Measurements from ENCODE around the gene OSBPL5. TPM values are rescaled to one million over a fixed set of nuclear protein-coding genes. Genes with fewer than 3 reads are reported as not detected.

OSBPL5 gene
- total RNA-seq, 4 donors from 2014 or later, result 37.3 to 211 (median 105) TPM

DNA sequence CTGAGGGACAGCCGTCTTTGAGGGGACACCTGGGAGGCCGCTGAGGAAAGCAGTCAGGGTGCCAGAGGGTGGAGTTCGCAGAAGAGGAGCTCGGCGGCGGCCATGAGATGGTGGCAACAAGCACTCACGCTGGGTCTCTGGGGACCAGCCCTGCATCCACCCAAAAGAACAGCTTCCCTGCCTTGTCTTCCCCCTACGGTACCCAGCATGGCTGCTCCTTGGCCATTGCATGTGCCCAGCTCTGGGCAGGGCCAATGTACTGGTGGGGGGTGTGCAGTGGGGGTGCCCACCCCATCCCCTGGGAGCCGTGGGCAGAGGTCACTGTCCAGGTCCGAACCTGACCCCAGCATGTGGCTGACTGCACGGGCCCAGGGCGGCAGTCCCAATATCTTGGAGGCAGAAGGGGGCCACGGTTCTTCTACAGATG is 42.3 kb downstream of the OSBPL5 start:
- H3K4me1 ChIP-seq, result peaks cover 19 to 47% (median 32%) of the 10 kb centered on the region in 4 donors
- peak overlapping the region; percentile 58 to 80 (median 76) for H3K27ac ChIP-seq
- peaks cover 0 to 3% (median 0%) of the 10 kb centered on the region in 4 donors for H3K36me3 ChIP-seq
- in situ Hi-C loops (cut with MboI; ENCODE audit: low pct_ligation_motif_present in 1 of 4, low pct_unique_long_range_greater_than_20kb in 1 of 4, low sequenced_read_pairs in 3 of 4), result loop anchor here in 1 of 4 donors (25.0 kb wide), 1 partner anchor 90 kb away; the partner anchor contains the start of gene MRGPRG
- no peak for DNase-seq
- TF ChIP-seq EP300 (IDR thresholded peaks at IDR 0.05; ENCODE audit: low read depth) (no peak), POLR2A (IDR thresholded peaks at IDR 0.05) (no peak), POLR2AphosphoS5 (IDR thresholded peaks at IDR 0.05) (no peak)
- TF ChIP-seq, protein P1, sequence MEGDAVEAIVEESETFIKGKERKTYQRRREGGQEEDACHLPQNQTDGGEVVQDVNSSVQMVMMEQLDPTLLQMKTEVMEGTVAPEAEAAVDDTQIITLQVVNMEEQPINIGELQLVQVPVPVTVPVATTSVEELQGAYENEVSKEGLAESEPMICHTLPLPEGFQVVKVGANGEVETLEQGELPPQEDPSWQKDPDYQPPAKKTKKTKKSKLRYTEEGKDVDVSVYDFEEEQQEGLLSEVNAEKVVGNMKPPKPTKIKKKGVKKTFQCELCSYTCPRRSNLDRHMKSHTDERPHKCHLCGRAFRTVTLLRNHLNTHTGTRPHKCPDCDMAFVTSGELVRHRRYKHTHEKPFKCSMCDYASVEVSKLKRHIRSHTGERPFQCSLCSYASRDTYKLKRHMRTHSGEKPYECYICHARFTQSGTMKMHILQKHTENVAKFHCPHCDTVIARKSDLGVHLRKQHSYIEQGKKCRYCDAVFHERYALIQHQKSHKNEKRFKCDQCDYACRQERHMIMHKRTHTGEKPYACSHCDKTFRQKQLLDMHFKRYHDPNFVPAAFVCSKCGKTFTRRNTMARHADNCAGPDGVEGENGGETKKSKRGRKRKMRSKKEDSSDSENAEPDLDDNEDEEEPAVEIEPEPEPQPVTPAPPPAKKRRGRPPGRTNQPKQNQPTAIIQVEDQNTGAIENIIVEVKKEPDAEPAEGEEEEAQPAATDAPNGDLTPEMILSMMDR (IDR thresholded peaks at IDR 0.05), result no peak
- no peaks in the 10 kb centered on the region for H3K27me3 ChIP-seq
- 92% methylated on average over 13 of the region's 13 CpGs; no CpG with 5 or more reads in 1 of the 2 donors for WGBS, 2 donors (ENCODE audit: low coverage in 1 of 2)
- H3K9me3 ChIP-seq, result no peaks in the 10 kb centered on the region
- intact Hi-C loops (cut with DNase I; ENCODE audit: low total_unique reads), result no loop called here
- H3K4me3 ChIP-seq, result no peak overlapping the region

DNA sequence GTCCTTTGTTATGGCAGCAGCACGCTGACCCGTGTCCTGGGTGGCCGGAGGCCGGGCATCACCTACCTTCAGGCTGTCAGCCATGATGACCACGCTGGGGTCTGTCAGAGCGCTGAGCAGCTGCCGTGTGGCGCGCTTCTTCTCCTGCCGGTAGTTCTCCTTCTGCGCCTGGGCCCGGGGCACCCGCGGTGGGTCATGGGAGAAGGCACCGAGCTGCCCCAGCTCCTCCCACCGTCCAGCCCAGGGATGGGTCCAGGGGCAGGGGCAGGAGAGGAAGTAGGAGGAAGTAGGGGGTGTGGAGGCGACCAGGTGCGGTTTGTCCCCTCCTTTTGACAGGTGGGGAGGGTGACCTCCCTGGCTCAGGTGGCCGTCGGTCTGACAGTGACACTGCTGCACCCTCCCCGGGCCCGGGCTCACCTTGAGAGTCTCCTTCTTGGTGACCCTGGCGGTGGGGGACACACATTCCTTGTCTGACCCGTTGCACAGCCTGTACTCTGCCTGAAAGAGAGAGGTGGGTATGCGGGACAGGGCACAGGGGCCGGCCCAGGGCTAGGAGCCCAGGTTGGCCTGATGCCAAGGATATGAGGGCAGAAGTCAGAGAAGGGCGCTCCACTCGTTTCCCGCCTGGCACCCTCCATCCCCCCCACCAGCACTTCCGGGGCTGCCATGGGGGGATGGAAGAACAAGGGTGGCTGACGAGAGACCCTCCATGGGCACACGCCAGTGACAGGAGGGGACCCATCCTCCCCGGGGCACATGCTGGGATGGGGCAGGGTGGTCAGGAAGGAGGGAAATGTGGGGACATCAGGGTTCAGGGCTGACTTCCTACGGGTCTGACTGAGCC is 43.0 kb downstream of the OSBPL5 start:
- Histone ChIP-seq H3K27me3 (no peaks in the 10 kb centered on the region), H3K9me3 (no peaks in the 10 kb centered on the region), H3K4me3 (no peak overlapping the region), H3K27ac (no peak overlapping the region), H3K36me3 (peaks cover 0 to 3% (median 0%) of the 10 kb centered on the region in 4 donors), H3K4me1 (peaks cover 19 to 44% (median 31%) of the 10 kb centered on the region in 4 donors)
- intact Hi-C loops (cut with DNase I; ENCODE audit: low total_unique reads) (no loop called here), in situ Hi-C loops (cut with MboI; ENCODE audit: low pct_ligation_motif_present in 1 of 4, low pct_unique_long_range_greater_than_20kb in 1 of 4, low sequenced_read_pairs in 3 of 4) (loop anchor here in 1 of 4 donors (25.0 kb wide), 1 partner anchor 90 kb away; the partner anchor contains the start of gene MRGPRG)
- peak; percentile 8 for DNase-seq
- WGBS, 2 donors (ENCODE audit: low coverage in 1 of 2), result 86 to 89% methylated on average over 6 to 34 of the region's 34 CpGs
- TF ChIP-seq, protein P1 (IDR thresholded peaks at IDR 0.05), result no peak
- TF ChIP-seq POLR2AphosphoS5 (IDR thresholded peaks at IDR 0.05) (no peak), POLR2A (IDR thresholded peaks at IDR 0.05) (no peak)

DNA sequence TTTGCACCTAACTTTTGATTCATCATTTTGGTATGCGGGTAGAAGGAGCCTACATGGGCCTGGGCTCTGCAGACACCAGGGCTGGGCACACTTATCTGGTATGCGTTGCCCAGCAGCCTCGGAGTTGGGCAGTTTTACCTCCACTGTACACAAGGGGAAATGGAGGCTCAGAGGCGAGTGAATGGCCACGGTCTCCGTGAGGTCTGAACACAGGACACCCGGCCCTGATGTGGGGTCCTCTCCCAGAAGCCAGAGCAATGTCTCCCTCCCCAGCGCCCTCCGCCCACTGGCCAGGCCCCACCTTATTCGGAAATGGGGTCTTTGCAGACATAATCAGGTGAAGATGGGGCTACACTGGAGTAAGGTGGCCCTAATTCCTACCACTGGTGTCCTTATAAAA is 43.7 kb downstream of the OSBPL5 start:
- Histone ChIP-seq H3K27ac (no peak overlapping the region), H3K4me1 (peaks cover 14 to 36% (median 25%) of the 10 kb centered on the region in 4 donors), H3K9me3 (no peaks in the 10 kb centered on the region), H3K4me3 (no peak overlapping the region), H3K36me3 (peaks cover 0 to 4% (median 0%) of the 10 kb centered on the region in 4 donors), H3K27me3 (no peaks in the 10 kb centered on the region)
- intact Hi-C loops (cut with DNase I; ENCODE audit: low total_unique reads), result no loop called here
- in situ Hi-C loops (cut with MboI; ENCODE audit: low pct_ligation_motif_present in 1 of 4, low pct_unique_long_range_greater_than_20kb in 1 of 4, low sequenced_read_pairs in 3 of 4), result loop anchor here in 1 of 4 donors (25.0 kb wide), 1 partner anchor 91 kb away; the partner anchor contains the start of gene MRGPRG
- DNase-seq, result peak; percentile 6
- 91% methylated on average over 10 of the region's 10 CpGs; no CpG with 5 or more reads in 1 of the 2 donors for WGBS, 2 donors (ENCODE audit: low coverage in 1 of 2)
- TF ChIP-seq POLR2AphosphoS5 (IDR thresholded peaks at IDR 0.05), result no peak

DNA sequence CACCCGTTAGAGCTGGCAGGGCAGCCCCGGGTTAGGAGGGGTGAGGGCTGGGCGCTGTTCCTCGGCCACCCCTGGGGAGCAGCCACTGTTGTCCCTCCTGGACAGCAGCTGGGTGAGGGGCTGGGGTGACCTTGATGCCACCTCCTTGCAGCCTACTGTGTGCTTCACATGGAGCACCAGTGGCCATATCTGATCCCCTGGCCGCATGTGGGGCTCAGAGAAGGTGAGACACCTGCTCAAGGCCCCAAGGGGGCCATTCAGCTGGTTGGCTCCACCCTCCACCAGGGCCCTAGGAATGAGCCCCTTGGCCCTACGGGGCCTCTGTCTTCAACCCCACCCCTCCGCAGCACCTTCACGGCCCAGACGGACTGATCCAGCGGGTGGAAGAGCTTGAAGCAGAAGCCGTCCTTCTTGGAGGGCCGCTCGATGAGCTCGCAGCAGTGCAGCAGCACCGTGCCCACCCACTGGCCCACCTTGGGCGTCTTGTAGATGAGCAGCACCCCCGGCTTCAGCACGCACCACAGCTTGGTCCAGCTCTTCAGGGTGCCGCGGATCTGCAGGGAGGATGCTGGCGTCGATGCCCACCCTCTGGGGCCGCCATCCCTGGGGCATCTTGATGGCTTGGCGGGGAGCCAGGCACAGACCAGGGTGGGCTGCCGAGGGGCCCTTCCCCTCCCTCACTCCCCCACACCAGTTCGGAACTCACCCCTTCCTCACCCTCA is 44.9 kb downstream of the OSBPL5 start:
- H3K27ac ChIP-seq, result no peak overlapping the region
- intact Hi-C loops (cut with DNase I; ENCODE audit: low total_unique reads) (no loop called here), in situ Hi-C loops (cut with MboI; ENCODE audit: low pct_ligation_motif_present in 1 of 4, low pct_unique_long_range_greater_than_20kb in 1 of 4, low sequenced_read_pairs in 3 of 4) (loop anchor here in 1 of 4 donors (25.0 kb wide), 1 partner anchor 92 kb away; the partner anchor contains the start of gene MRGPRG)
- H3K4me3 ChIP-seq, result no peak overlapping the region
- H3K4me1 ChIP-seq, result peaks cover 14 to 27% (median 21%) of the 10 kb centered on the region in 4 donors
- no peaks in the 10 kb centered on the region for H3K9me3 ChIP-seq
- TF ChIP-seq EP300 (IDR thresholded peaks at IDR 0.05; ENCODE audit: low read depth) (no peak), POLR2A (IDR thresholded peaks at IDR 0.05) (no peak), POLR2AphosphoS5 (IDR thresholded peaks at IDR 0.05) (no peak)
- TF ChIP-seq, protein P1 (IDR thresholded peaks at IDR 0.05), result no peak
- DNase-seq, result peak; percentile 11
- 89% methylated on average over 25 of the region's 26 CpGs; no CpG with 5 or more reads in 1 of the 2 donors for WGBS, 2 donors (ENCODE audit: low coverage in 1 of 2)
- peaks cover 0 to 10% (median 0%) of the 10 kb centered on the region in 4 donors for H3K36me3 ChIP-seq
- H3K27me3 ChIP-seq, result no peaks in the 10 kb centered on the region
